Measurements from ENCODE around the gene SLC32A1.

SLC32A1 gene

GRCh38 chr20:38725931-38726803 is 1.9 kb downstream of the SLC32A1 start:
- TF ChIP-seq CTCF (conservative IDR thresholded peaks at IDR 0.05), result no peak
- no peak overlapping the region for H3K27ac ChIP-seq

GRCh38 chr20:38726804-38727606 is 2.7 kb downstream of the SLC32A1 start:
- no peak for TF ChIP-seq CTCF (conservative IDR thresholded peaks at IDR 0.05)
- H3K27ac ChIP-seq, result no peak overlapping the region

GRCh38 chr20:38727607-38728190 is 3.4 kb downstream of the SLC32A1 start:
- no peak overlapping the region for H3K27ac ChIP-seq
- TF ChIP-seq CTCF (conservative IDR thresholded peaks at IDR 0.05), result no peak

- H3K27ac ChIP-seq, result no peak overlapping the region
- no peak for TF ChIP-seq CTCF (conservative IDR thresholded peaks at IDR 0.05)
Measured at GRCh38 chr20:38728191-38728781, 4.0 kb downstream of the SLC32A1 start.

- no peak overlapping the region for H3K27ac ChIP-seq
- TF ChIP-seq CTCF (conservative IDR thresholded peaks at IDR 0.05), result no peak
Measured at GRCh38 chr20:38728911-38729642, 4.8 kb downstream of the SLC32A1 start.

- no peak for TF ChIP-seq CTCF (conservative IDR thresholded peaks at IDR 0.05)
- H3K27ac ChIP-seq, result no peak overlapping the region
Measured at GRCh38 chr20:38729767-38730166, 5.5 kb downstream of the SLC32A1 start.

All from VCaP (cell line).